ENCODE measurements around the gene MYLK4. TPM values are rescaled to one million over a fixed set of nuclear protein-coding genes. Genes with fewer than 3 reads are reported as not detected.

MYLK4 gene
- total RNA-seq, 4 donors from 2014 or later: 0.28 to 0.79 (median 0.46) TPM

- no peak for DNase-seq (ENCODE audit: low spot score)
- no peak for ATAC-seq (ENCODE audit: low FRiP score)
- no peak for TF ChIP-seq CTCF (IDR thresholded peaks at IDR 0.05)
These were observed 87.6 kb downstream of the MYLK4 start for GRCh38 chr6:2663123-2663522.

GRCh38 chr6:2661651-2662050 is 89.1 kb downstream of the MYLK4 start:
- DNase-seq (ENCODE audit: low spot score) (no peak), ATAC-seq (ENCODE audit: low FRiP score) (no peak)
- no peak for TF ChIP-seq CTCF (IDR thresholded peaks at IDR 0.05)

GRCh38 chr6:2659882-2660281 is 90.8 kb downstream of the MYLK4 start:
- ATAC-seq (ENCODE audit: low FRiP score) (no peak), DNase-seq (ENCODE audit: low spot score) (no peak)
- no peak for TF ChIP-seq CTCF (IDR thresholded peaks at IDR 0.05)

GRCh38 chr6:2659381-2659780 is 91.3 kb downstream of the MYLK4 start:
- DNase-seq (ENCODE audit: low spot score) (no peak), ATAC-seq (ENCODE audit: low FRiP score) (no peak)
- TF ChIP-seq CTCF (IDR thresholded peaks at IDR 0.05): no peak

GRCh38 chr6:2658788-2659187 is 91.9 kb downstream of the MYLK4 start:
- no peak for ATAC-seq (ENCODE audit: low FRiP score)
- TF ChIP-seq CTCF (IDR thresholded peaks at IDR 0.05): no peak
- DNase-seq (ENCODE audit: low spot score): no peak

GRCh38 chr6:2656460-2657079 is 94.2 kb downstream of the MYLK4 start:
- no peak for ATAC-seq (ENCODE audit: low FRiP score)
- no peak for TF ChIP-seq CTCF (IDR thresholded peaks at IDR 0.05)

GRCh38 chr6:2655844-2656433 is 94.8 kb downstream of the MYLK4 start:
- no peak for TF ChIP-seq CTCF (IDR thresholded peaks at IDR 0.05)
- ATAC-seq (ENCODE audit: low FRiP score) (no peak), DNase-seq (ENCODE audit: low spot score) (no peak)

More at GRCh38 chr6:2656460-2657079, 94.2 kb downstream of the MYLK4 start:
- DNase-seq (ENCODE audit: low spot score): no peak

Measured in omental fat pad (tissue), 4 donors.